BJ (cell line): ENCODE results near the gene KLHL35. TPM values are rescaled to one million over a fixed set of nuclear protein-coding genes. Genes with fewer than 3 reads are reported as not detected.
A peak's percentile ranks its signal among the peaks of the same experiment; 100 is the strongest.

ENCODE experiments used
- CTCF ChIA-PET: fragments of 350-600 bp; formaldehyde crosslinking; extraction: SDS; loops from one replicate; lab custom pipeline; 2021; ENCODE audit warnings: antibody characterized with exemption, inconsistent platforms; lab: Yijun Ruan, JAX
- POLR2A ChIA-PET: fragments of 300-600 bp; sonication (Branson Sonifier 250); formaldehyde crosslinking; extraction: SDS; loops from one replicate; lab custom pipeline; 2021; ENCODE audit warnings: antibody characterized with exemption; lab: Charles Lee
- DNase-seq: peaks from one replicate; pipeline ENCODE4 v3.0.0-alpha.2; 2011; ENCODE audit warnings: low read depth
- H3K27me3 ChIP-seq: 2 replicates; pipeline ENCODE4 v1.6.0; 2011; ENCODE audit warnings: low read length; ENCODE audit not compliant: control insufficient read depth, insufficient read depth
- H3K36me3 ChIP-seq: 2 replicates; pipeline ENCODE4 v1.5.1; 2011; ENCODE audit warnings: low read length; ENCODE audit not compliant: control insufficient read depth, insufficient read depth
- H3K4me3 ChIP-seq: 2 replicates; pipeline ENCODE4 v1.5.1; 2011; ENCODE audit warnings: low read depth, mild to moderate bottlenecking, control low read depth, low read length
- polyA plus RNA-seq: library from polyadenylated mRNA; depleted of rRNA; stranded (reverse); fragments of >200 nt; gene quantifications from 2 replicates; pipeline ENCODE4 v1.2.3, GENCODE V29; 2011
- TF ChIP-seq, protein P1 (sequence below): IDR thresholded peaks from 2 replicates; pipeline ENCODE4 v1.5.1; 2011; ENCODE audit warnings: low read depth, mild to moderate bottlenecking, control low read depth, inconsistent platforms, low read length, moderate library complexity; ENCODE audit not compliant: insufficient read depth

KLHL35 gene
- polyA plus RNA-seq, 1 experiment: 3.1 TPM

DNA sequence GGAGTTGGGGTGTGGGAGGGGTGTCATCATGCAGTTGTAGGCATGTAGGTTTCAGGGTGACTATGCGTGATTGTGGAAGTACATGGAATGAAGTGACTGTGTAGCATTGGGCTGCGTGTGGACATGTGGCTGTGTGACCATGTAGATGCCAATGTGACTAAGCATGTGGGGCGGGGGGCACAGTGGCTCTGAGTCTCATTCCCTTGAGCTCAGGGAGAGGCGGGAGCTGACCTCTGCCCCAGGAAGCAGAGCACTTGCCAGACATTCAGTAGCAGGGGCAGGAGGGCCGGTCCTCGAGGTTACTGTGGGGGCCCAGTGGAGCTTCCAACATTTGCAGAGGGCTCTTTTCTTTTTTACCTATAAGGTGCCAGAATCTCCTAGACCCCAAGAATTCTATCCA, 440 bp upstream of the KLHL35 start:
- no peaks in the 10 kb centered on the region for H3K36me3 ChIP-seq
- no peak overlapping the region for H3K4me3 ChIP-seq
- peaks cover 26% of the 10 kb centered on the region for H3K27me3 ChIP-seq
- POLR2A ChIA-PET: no interaction called here
- CTCF ChIA-PET: interaction anchor here (0.8 to 4.8 kb wide), 4 partner anchors 12 to 99 kb away, joined by 4 to 27 read pairs (median 12); no protein-coding TSS in a partner anchor
- DNase-seq: no peak
- TF ChIP-seq, protein P1, sequence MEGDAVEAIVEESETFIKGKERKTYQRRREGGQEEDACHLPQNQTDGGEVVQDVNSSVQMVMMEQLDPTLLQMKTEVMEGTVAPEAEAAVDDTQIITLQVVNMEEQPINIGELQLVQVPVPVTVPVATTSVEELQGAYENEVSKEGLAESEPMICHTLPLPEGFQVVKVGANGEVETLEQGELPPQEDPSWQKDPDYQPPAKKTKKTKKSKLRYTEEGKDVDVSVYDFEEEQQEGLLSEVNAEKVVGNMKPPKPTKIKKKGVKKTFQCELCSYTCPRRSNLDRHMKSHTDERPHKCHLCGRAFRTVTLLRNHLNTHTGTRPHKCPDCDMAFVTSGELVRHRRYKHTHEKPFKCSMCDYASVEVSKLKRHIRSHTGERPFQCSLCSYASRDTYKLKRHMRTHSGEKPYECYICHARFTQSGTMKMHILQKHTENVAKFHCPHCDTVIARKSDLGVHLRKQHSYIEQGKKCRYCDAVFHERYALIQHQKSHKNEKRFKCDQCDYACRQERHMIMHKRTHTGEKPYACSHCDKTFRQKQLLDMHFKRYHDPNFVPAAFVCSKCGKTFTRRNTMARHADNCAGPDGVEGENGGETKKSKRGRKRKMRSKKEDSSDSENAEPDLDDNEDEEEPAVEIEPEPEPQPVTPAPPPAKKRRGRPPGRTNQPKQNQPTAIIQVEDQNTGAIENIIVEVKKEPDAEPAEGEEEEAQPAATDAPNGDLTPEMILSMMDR: no peak

DNA sequence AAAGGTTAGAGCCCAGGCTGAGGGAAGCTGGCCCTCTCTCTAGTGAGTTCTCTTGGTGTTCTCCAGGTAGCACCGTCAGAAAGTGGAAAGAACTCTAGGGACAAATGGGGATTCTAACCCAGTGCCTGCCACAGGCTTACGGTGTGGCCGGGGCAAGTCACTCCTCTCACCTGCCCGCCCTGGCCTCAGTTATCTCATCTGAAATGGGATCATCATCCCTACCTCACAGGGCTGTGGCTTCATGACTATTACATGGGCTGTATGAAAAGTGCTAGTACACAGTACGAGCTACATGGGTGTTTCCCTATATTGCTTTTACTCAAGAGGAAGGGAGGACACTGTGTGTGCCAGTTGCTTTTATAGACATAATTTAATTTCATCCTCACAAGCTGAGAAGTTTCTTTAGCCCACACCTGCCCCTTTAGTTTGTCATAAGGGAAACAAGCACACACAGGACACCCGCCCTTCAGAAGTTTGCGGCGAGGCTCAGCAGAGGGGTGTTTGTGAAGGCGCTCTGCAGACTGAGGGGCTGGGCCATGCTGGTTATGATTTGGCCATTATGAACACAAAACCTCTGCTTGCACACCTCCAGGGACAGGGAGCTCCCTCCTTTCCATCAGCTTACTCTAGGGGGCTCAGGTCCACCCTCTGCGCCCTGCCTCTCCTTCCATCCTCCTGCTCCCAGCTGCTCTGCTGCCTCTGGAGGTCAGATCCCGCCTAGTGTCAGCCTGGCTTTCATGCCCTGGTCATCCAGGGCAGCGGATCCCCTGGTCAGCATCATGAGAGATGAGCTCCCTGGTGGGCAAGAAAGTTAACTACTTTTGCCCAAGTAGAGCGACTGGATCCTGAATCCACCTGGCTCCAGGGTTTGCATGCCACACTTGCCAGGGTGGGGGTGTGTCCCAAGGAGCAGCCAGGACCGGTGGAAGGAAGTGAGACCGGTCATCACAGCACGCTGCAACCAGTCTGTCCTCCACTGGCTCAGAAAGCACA, 1.2 kb downstream of the KLHL35 start:
- ChIA-PET CTCF (interaction anchor here (1.0 to 4.8 kb wide), 7 partner anchors 14 to 175 kb away, joined by 3 to 27 read pairs (median 4); no protein-coding TSS in a partner anchor), POLR2A (no interaction called here)
- no peak for DNase-seq
- H3K27me3 ChIP-seq: peaks cover 26% of the 10 kb centered on the region
- no peaks in the 10 kb centered on the region for H3K36me3 ChIP-seq
- TF ChIP-seq, protein P1: no peak
- no peak overlapping the region for H3K4me3 ChIP-seq

DNA sequence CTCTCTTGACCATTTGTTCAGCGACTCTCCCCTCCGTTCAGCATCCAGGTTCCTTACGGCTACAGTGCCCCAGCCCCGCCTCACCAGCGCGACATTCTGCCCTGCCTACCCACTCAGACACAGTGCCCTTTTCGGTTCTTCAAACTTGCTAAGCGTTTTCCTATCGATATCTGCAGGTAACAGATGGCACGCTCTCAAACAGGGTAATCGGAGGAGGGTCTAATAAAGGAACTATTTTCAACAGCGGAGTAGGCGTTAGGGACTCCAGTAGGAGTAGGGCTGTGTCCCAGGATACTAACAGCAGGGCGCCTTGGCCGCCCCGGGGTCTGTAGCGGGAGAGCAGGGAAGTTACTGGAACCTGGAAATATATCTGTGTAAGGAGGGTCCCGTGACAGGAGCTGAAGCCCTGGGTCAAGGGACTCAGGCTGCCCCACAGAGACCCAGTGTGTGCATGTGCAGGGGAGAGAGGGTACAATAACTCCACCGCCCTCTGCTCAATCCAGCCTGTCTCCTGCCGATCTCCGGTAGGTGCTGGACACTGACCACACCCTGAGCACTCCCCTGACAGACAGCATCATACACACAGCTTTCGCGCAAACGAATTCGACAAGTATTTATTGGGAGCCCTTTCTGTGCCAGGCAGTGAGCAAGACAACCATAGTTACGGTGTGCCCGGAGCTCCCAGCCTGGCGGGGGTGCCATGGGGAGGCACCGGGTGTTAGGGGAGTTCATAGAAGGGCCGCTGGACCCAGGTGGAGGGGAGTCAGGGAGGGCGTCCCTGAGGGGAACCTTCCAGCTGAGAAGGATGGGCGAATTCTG, 2.1 kb downstream of the KLHL35 start:
- POLR2A ChIA-PET: no interaction called here
- peaks cover 26% of the 10 kb centered on the region for H3K27me3 ChIP-seq

DNA sequence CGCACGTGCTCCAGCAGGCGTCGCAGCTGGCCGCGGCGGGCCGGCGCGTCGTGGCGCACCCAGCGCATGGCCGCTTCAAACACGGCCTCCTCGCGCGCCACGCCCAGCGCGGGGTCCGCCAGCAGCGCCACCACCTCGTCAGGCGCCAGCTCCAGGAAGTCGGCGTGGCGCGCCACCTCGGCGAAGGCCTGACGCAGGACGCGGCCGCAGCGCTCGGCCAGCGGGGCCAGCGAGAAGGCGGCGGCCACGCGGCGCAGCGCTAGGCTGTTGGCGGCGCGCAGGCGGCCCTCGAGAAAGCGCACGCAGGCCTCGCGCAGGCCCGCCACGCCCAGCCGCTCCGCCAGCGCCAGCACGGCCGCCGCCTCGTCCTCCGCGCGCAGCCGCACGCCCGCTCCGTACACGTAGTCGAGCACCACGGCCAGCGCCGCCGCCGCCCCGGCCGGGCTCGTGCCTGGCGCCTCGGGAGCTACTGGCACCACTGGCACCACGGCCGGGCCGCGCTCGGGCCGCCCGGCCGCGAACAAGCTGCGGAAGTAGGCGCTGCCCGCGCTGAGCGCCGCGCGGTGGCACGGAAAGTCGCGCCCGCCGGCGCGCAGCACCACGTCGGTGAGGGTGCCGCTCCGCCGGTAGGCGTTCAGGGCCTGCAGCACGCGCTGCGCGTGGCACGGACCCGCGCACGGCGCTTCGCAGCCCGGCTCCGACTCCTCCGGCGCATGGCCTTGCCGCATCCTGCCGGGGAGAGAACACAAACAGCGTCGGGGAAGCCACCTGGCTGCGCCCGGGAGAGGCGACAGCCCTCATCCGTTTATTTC, 2.9 kb downstream of the KLHL35 start:
- Histone ChIP-seq H3K36me3 (no peaks in the 10 kb centered on the region), H3K4me3 (peak overlapping the region; percentile 27), H3K27me3 (peaks cover 26% of the 10 kb centered on the region)
- ChIA-PET POLR2A (no interaction called here), CTCF (interaction anchor here (0.6 to 4.8 kb wide), 8 partner anchors 22 to 140 kb away, joined by 3 to 18 read pairs (median 4); partner anchors contain the start of gene GDPD5)
- TF ChIP-seq, protein P1: no peak
- no peak for DNase-seq

More for the DNA sequence above, 2.1 kb downstream of the KLHL35 start:
- TF ChIP-seq, protein P1: no peak
- Histone ChIP-seq H3K36me3 (no peaks in the 10 kb centered on the region), H3K4me3 (peak overlapping the region; percentile 27)
- no peak for DNase-seq
- CTCF ChIA-PET: interaction anchor here (0.7 to 4.8 kb wide), 11 partner anchors 15 to 151 kb away, joined by 3 to 27 read pairs (median 4); partner anchors contain the start of gene GDPD5
